HepG2 (cell line): ENCODE results near the gene L3MBTL1. TPM values are rescaled to one million over a fixed set of nuclear protein-coding genes. Genes with fewer than 3 reads are reported as not detected.

Source experiments
- ATAC-seq: fragments of 200-7000 bp; cut with Tn5 transposase; 3 replicates; pipeline ENCODE4 v1.9.1; 2020; ENCODE audit warnings: mild to moderate bottlenecking, moderate library complexity
- BruUV-seq: library from RNA; stranded (reverse); fragments of 400-500 nt; replicated peaks from 2 replicates; lab custom pipeline; 2021; lab: Mats Ljungman, UMichigan
- CTCF ChIA-PET: fragments of 300-600 bp; formaldehyde crosslinking; extraction: SDS; loops from one replicate; lab custom pipeline; 2021; ENCODE audit warnings: low total read pairs, inconsistent platforms, low intra/inter-chr PET ratio; lab: Yijun Ruan, JAX
- POLR2A ChIA-PET: fragments of 350-600 bp; sonication (Branson Sonifier 250); formaldehyde crosslinking; loops from one replicate; lab custom pipeline; 2020; ENCODE audit warnings: antibody characterized with exemption, inconsistent platforms; lab: Yijun Ruan, JAX
- DNase-seq: peaks from one replicate; pipeline ENCODE4 v3.0.0-alpha.2; 2015; ENCODE audit warnings: low spot score
- FAIRE-seq: peaks from 3 replicates; lab custom pipeline; 2011; peaks lifted over from hg19 to GRCh38; lab: Jason Lieb, UNC
- H2AFZ ChIP-seq: one replicate; pipeline ENCODE4 v1.6.1; 2011; ENCODE audit warnings: low read length, inconsistent platforms
- H3K27ac ChIP-seq: fragments of 300-600 bp; 3 replicates; pipeline ENCODE4 v1.8.0; 2011; ENCODE audit warnings: mixed run types, mild to moderate bottlenecking, mixed read lengths, low read length, inconsistent platforms; ENCODE audit not compliant: insufficient read depth; ENCODE audit errors: extremely low read length
- H3K27me3 ChIP-seq, 2 experiments: fragments of 200-600 bp in 1 of 2; 2 replicates in 1 of 2; 3 replicates in 1 of 2; pipeline versions ENCODE4 v1.6.0 to v1.8.0; 2011; ENCODE audit warnings: low read length in 2 of 2, mild to moderate bottlenecking in 2 of 2, moderate library complexity in 2 of 2, inconsistent platforms in 1 of 2; ENCODE audit not compliant: insufficient read depth in 2 of 2, control insufficient read depth in 1 of 2
- H3K36me3 ChIP-seq, 2 experiments: fragments of 200-600 bp in 1 of 2; replicated peaks in 1 of 2; 2 replicates in 1 of 2; 3 replicates in 1 of 2; pipeline versions ENCODE4 v1.5.1 to v1.8.0; 2011; ENCODE audit warnings: low read length in 2 of 2, inconsistent platforms in 1 of 2; ENCODE audit not compliant: insufficient read depth in 2 of 2, control insufficient read depth in 1 of 2
- H3K4me1 ChIP-seq: 2 replicates; pipeline ENCODE4 v1.5.1; 2012; ENCODE audit warnings: low read length, inconsistent platforms; ENCODE audit not compliant: insufficient read depth
- H3K4me2 ChIP-seq: 2 replicates; pipeline ENCODE4 v1.6.0; 2011; ENCODE audit warnings: low read depth, low read length, inconsistent platforms
- H3K4me3 ChIP-seq, 3 experiments: fragments of 200-600 bp in 1 of 3; sonication (generic), shearing (Covaris generic) in 1 of 3; replicated peaks in 1 of 3; 2 replicates each; pipeline ENCODE4 v1.5.1; 2011 to 2016; ENCODE audit warnings: low read length in 3 of 3, inconsistent platforms in 2 of 3, low read depth in 2 of 3, mild to moderate bottlenecking in 2 of 3, control low read depth in 1 of 3, mixed read lengths in 1 of 3; ENCODE audit not compliant: insufficient read depth in 1 of 3
- H3K79me2 ChIP-seq: one replicate; pipeline ENCODE4 v1.6.1; 2011; ENCODE audit warnings: low read length, inconsistent platforms; ENCODE audit not compliant: insufficient read depth
- H3K9ac ChIP-seq: 2 replicates; pipeline ENCODE4 v1.6.0; 2011; ENCODE audit warnings: mild to moderate bottlenecking, low read depth, low read length, inconsistent platforms; ENCODE audit not compliant: insufficient read depth
- H3K9me3 ChIP-seq: 2 replicates; pipeline ENCODE4 v1.5.1; 2012; ENCODE audit warnings: mild to moderate bottlenecking, low read length
- H4K20me1 ChIP-seq: 2 replicates; pipeline ENCODE4 v1.6.0; 2011; ENCODE audit warnings: inconsistent platforms, mild to moderate bottlenecking, low read length, moderate library complexity; ENCODE audit not compliant: insufficient read depth
- ARHGAP35 ChIP-seq: sonication (generic); formaldehyde crosslinking; IDR thresholded peaks from 2 replicates; pipeline ENCODE4 v1.9.0; 2022; ENCODE audit warnings: mild to moderate bottlenecking, inconsistent platforms, moderate library complexity, missing genetic modification reagents, borderline replicate concordance
- ATF7 ChIP-seq, 2 experiments: fragments of 450-650 bp in 1 of 2; sonication (generic) in 1 of 2; formaldehyde crosslinking in 1 of 2; IDR thresholded peaks; 2 replicates each; pipeline versions ENCODE4 v1.4.0 to v1.6.1; 2016 to 2020; ENCODE audit warnings: antibody characterized with exemption in 1 of 2, mild to moderate bottlenecking in 1 of 2, missing genetic modification reagents in 1 of 2
- LCORL ChIP-seq, 2 experiments: fragments of 450-650 bp in 1 of 2; sonication (generic) in 1 of 2; formaldehyde crosslinking in 1 of 2; IDR thresholded peaks; 2 replicates each; pipeline versions ENCODE4 v1.5.0 to v1.6.1; 2017 to 2020; ENCODE audit warnings: antibody characterized with exemption in 1 of 2, missing genetic modification reagents in 1 of 2
- MAZ ChIP-seq, 2 experiments: sonication (generic) in 1 of 2; formaldehyde crosslinking in 1 of 2; IDR thresholded peaks; 2 replicates each; pipeline versions ENCODE4 v1.5.0 to v1.6.1; 2012 to 2020; ENCODE audit warnings: low read depth in 2 of 2, mild to moderate bottlenecking in 2 of 2, borderline replicate concordance in 1 of 2, improper control_type of control experiment in 1 of 2, low read length in 1 of 2, missing genetic modification reagents in 1 of 2, moderate library complexity in 1 of 2
- RERE ChIP-seq: IDR thresholded peaks from 2 replicates; pipeline ENCODE4 v1.6.1; 2016; ENCODE audit warnings: low read depth, missing genetic modification reagents, missing compliant biosample characterization
- ZNF382 ChIP-seq: sonication (generic); formaldehyde crosslinking; IDR thresholded peaks from 2 replicates; pipeline ENCODE4 v1.5.0; 2020; ENCODE audit warnings: missing genetic modification reagents, mild to moderate bottlenecking, borderline replicate concordance
- ZNF446 ChIP-seq: sonication (generic); formaldehyde crosslinking; IDR thresholded peaks from 2 replicates; pipeline ENCODE4 v1.5.0; 2020; ENCODE audit warnings: mild to moderate bottlenecking, missing genetic modification reagents
- ZNF562 ChIP-seq: sonication (generic); formaldehyde crosslinking; IDR thresholded peaks from 2 replicates; pipeline ENCODE4 v1.8.0; 2022; ENCODE audit warnings: missing genetic modification reagents, borderline replicate concordance
- WGBS: methylation state at CpG from one replicate; pipeline ENCODE4 v1.1.6; 2017; ENCODE audit warnings: low lambda C conversion rate; 5-methylcytosine and 5-hydroxymethylcytosine counted together
- in situ Hi-C: cut with HindIII; loops from 2 replicates; pipeline ENCODE4 v1.10.0; 2017; ENCODE audit warnings: low pct_unique_long_range_greater_than_20kb; ENCODE audit not compliant: extremely low pct_ligation_motif_present
- intact Hi-C: fragments of 100-400 bp; cut with micrococcal nuclease; formaldehyde crosslinking; loops from one replicate; pipeline ENCODE4 v1.10.0; 2022; ENCODE audit not compliant: unreplicated experiment
- polyA plus RNA-seq, 8 experiments: library from polyadenylated mRNA; depleted of rRNA in 3 of 8; stranded (reverse) in 7 of 8; unstranded in 1 of 8; fragments of >200 nt; fragmentation: Illumina TruSeq in 4 of 8; extraction: Trizol in 4 of 8; gene quantifications; 2 replicates each; pipeline versions ENCODE4 v1.2.1 to v1.2.3, GENCODE V29; 2011 to 2016; ENCODE audit warnings: low read depth in 4 of 8, missing spikeins in 1 of 8, mixed read lengths in 1 of 8; ENCODE audit not compliant: insufficient read depth in 1 of 8
- total RNA-seq, 5 experiments: library from RNA; depleted of rRNA; stranded (reverse); fragments of >200 nt; fragmentation: Illumina TruSeq; extraction: Trizol; gene quantifications; 2 replicates each; pipeline ENCODE4 v1.2.3, GENCODE V29; 2016; ENCODE audit warnings: low read depth in 1 of 5
- TF ChIP-seq, protein P1 (sequence below): sonication (generic); formaldehyde crosslinking; IDR thresholded peaks from 2 replicates; pipeline ENCODE4 v1.4.0; 2020; ENCODE audit warnings: low read depth, missing genetic modification reagents
- TF ChIP-seq, protein P2 (sequence below): fragments of 450-650 bp; IDR thresholded peaks from 2 replicates; pipeline ENCODE4 v1.6.1; 2016
- TF ChIP-seq, protein P3 (sequence below): sonication (generic); formaldehyde crosslinking; IDR thresholded peaks from 2 replicates; pipeline ENCODE4 v1.8.0; 2022; ENCODE audit warnings: mild to moderate bottlenecking, missing genetic modification reagents, moderate library complexity

Gene L3MBTL1
- total and polyA plus RNA-seq, 2 of the 13 experiments (the other 11 are each of a cell fraction or from before 2014, with no cell fraction given), result 9.0 to 17.8 TPM

GRCh38 chr20:43564455-43564854 lies 57.0 kb downstream of the L3MBTL1 start:
- H3K4me2 ChIP-seq, result no peak overlapping the region
- 99% methylated on average over 8 of the region's 8 CpGs for WGBS
- no peak for DNase-seq
- no peak overlapping the region for H3K9ac ChIP-seq
- in situ Hi-C loops (no loop called here), intact Hi-C loops (no loop called here)
- no peaks in the 10 kb centered on the region for H4K20me1 ChIP-seq
- no peak overlapping the region for H2AFZ ChIP-seq
- H3K4me1 ChIP-seq, result peaks cover 17% of the 10 kb centered on the region
- H3K9me3 ChIP-seq, result no peaks in the 10 kb centered on the region
- ATAC-seq, result no peak
- H3K27ac ChIP-seq, result no peak overlapping the region
- H3K4me3 ChIP-seq, result no peak overlapping the region
- H3K27me3 ChIP-seq, result no peaks in the 10 kb centered on the region
- BruUV-seq, result no TSS peak
- POLR2A ChIA-PET, result interaction anchor here (0.8 to 1.7 kb wide), 2 partner anchors 9 to 26 kb away, joined by 4 read pairs; partner anchors contain the start of gene IFT52
- peaks cover 0 to 6% of the 10 kb centered on the region in 2 experiments; a peak in 4 of 5 replicates for H3K36me3 ChIP-seq
- H3K79me2 ChIP-seq, result peaks cover 4% of the 10 kb centered on the region
- CTCF ChIA-PET, result no interaction called here
- peak; percentile 43 for FAIRE-seq
- 0 out of 2 replicates have a peak, but pooled peaks have one; percentile 25 for TF ChIP-seq LCORL (IDR thresholded peaks at IDR 0.05)
- no peak for TF ChIP-seq LCORL (CRISPR knock-in tag; IDR thresholded peaks at IDR 0.05)
- TF ChIP-seq, protein P1, sequence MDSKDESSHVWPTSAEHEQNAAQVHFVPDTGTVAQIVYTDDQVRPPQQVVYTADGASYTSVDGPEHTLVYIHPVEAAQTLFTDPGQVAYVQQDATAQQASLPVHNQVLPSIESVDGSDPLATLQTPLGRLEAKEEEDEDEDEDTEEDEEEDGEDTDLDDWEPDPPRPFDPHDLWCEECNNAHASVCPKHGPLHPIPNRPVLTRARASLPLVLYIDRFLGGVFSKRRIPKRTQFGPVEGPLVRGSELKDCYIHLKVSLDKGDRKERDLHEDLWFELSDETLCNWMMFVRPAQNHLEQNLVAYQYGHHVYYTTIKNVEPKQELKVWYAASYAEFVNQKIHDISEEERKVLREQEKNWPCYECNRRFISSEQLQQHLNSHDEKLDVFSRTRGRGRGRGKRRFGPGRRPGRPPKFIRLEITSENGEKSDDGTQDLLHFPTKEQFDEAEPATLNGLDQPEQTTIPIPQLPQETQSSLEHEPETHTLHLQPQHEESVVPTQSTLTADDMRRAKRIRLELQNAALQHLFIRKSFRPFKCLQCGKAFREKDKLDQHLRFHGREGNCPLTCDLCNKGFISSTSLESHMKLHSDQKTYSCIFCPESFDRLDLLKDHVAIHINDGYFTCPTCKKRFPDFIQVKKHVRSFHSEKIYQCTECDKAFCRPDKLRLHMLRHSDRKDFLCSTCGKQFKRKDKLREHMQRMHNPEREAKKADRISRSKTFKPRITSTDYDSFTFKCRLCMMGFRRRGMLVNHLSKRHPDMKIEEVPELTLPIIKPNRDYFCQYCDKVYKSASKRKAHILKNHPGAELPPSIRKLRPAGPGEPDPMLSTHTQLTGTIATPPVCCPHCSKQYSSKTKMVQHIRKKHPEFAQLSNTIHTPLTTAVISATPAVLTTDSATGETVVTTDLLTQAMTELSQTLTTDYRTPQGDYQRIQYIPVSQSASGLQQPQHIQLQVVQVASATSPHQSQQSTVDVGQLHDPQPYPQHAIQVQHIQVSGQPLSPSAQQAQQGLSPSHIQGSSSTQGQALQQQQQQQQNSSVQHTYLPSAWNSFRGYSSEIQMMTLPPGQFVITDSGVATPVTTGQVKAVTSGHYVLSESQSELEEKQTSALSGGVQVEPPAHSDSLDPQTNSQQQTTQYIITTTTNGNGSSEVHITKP, result no peak
- TF ChIP-seq, protein P2, sequence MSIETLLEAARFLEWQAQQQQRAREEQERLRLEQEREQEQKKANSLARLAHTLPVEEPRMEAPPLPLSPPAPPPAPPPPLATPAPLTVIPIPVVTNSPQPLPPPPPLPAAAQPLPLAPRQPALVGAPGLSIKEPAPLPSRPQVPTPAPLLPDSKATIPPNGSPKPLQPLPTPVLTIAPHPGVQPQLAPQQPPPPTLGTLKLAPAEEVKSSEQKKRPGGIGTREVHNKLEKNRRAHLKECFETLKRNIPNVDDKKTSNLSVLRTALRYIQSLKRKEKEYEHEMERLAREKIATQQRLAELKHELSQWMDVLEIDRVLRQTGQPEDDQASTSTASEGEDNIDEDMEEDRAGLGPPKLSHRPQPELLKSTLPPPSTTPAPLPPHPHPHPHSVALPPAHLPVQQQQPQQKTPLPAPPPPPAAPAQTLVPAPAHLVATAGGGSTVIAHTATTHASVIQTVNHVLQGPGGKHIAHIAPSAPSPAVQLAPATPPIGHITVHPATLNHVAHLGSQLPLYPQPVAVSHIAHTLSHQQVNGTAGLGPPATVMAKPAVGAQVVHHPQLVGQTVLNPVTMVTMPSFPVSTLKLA, result 0 out of 2 replicates have a peak, but pooled peaks have one; percentile 4
- TF ChIP-seq, protein P3, sequence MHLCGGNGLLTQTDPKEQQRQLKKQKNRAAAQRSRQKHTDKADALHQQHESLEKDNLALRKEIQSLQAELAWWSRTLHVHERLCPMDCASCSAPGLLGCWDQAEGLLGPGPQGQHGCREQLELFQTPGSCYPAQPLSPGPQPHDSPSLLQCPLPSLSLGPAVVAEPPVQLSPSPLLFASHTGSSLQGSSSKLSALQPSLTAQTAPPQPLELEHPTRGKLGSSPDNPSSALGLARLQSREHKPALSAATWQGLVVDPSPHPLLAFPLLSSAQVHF (CRISPR knock-in tag), result no peak
- no peak for TF ChIP-seq ZNF446 (CRISPR knock-in tag)
- no peak for TF ChIP-seq ZNF562 (CRISPR knock-in tag)
- TF ChIP-seq RERE (CRISPR knock-in tag), result no peak
- TF ChIP-seq ZNF382 (CRISPR knock-in tag), result no peak
- no peak for TF ChIP-seq MAZ (IDR thresholded peaks at IDR 0.05; ENCODE audit: borderline replicate concordance, low read depth, low read length)
- TF ChIP-seq MAZ (CRISPR knock-in tag; IDR thresholded peaks at IDR 0.05; ENCODE audit: low read depth), result no peak
- TF ChIP-seq ATF7 (IDR thresholded peaks at IDR 0.05), result peak; percentile 23; the same call in 1 of the 2 replicates
- no peak for TF ChIP-seq ATF7 (CRISPR knock-in tag; IDR thresholded peaks at IDR 0.05)
- no peak for TF ChIP-seq ARHGAP35 (CRISPR knock-in tag)
